SU-DHL-6 (cell line): Measurements from ENCODE around the gene KSR1.

Source experiments
- EZH2phosphoT487 ChIP-seq: fragments of 200-600 bp; sonication (generic), shearing (Covaris generic); conservative IDR thresholded peaks from 2 replicates; pipeline ENCODE4 v1.6.1; 2018; ENCODE audit warnings: mild to moderate bottlenecking, antibody characterized with exemption, low read length, moderate library complexity, mixed read lengths
- TF ChIP-seq, protein P1 (sequence below): fragments of 200-600 bp; sonication (generic); IDR thresholded peaks from one replicate; pipeline ENCODE4 v1.5.1; 2017; ENCODE audit warnings: antibody characterized with exemption, mild to moderate bottlenecking, low read length, moderate library complexity; ENCODE audit not compliant: insufficient read depth, poor library complexity, severe bottlenecking

DNA sequence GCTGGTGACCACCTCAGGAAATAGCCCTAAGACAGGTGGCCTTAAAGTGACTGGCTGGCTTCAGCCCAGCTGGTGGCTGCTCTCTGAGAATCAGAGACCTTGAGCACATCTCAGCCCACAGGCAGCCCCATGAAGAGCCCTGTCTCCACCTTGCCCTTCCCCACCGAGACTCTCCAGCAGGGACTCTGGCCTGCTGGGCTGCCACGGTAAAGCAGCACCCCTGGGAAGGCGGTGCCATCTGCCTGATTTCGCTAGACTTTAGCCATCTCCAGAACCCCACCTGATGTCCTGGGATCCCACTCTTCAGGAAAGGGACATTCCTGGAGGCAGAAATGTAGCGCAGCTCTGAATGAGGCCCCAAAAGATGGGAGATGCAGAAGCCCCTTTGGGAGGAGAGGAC lies 129.5 kb downstream of the KSR1 start:
- TF ChIP-seq, protein P1, sequence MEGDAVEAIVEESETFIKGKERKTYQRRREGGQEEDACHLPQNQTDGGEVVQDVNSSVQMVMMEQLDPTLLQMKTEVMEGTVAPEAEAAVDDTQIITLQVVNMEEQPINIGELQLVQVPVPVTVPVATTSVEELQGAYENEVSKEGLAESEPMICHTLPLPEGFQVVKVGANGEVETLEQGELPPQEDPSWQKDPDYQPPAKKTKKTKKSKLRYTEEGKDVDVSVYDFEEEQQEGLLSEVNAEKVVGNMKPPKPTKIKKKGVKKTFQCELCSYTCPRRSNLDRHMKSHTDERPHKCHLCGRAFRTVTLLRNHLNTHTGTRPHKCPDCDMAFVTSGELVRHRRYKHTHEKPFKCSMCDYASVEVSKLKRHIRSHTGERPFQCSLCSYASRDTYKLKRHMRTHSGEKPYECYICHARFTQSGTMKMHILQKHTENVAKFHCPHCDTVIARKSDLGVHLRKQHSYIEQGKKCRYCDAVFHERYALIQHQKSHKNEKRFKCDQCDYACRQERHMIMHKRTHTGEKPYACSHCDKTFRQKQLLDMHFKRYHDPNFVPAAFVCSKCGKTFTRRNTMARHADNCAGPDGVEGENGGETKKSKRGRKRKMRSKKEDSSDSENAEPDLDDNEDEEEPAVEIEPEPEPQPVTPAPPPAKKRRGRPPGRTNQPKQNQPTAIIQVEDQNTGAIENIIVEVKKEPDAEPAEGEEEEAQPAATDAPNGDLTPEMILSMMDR = no peak
- no peak for TF ChIP-seq EZH2phosphoT487
